Measurements from ENCODE around the gene TMPRSS5.

- TF ChIP-seq YY1 (IDR thresholded peaks at IDR 0.05; ENCODE audit: low read depth, low read length) (no peak), RAD21 (IDR thresholded peaks at IDR 0.05 in 1 of 2, conservative IDR thresholded peaks at IDR 0.05 in 1 of 2; ENCODE audit: low read depth in 2 of 2, low read length in 2 of 2) (no peak)
These were observed 16.8 kb upstream of the TMPRSS5 start for GRCh38 chr11:113722934-113723333.
